ENCODE measurements around the gene BANF1. TPM values are rescaled to one million over a fixed set of nuclear protein-coding genes. Genes with fewer than 3 reads are reported as not detected.

BANF1 gene
- total and polyA plus RNA-seq, 12 donors: 196 to 381 (median 215) TPM

- WGBS, 2 donors: 83 to 87% methylated on average over 43 of the region's 43 CpGs
- H3K4me1 ChIP-seq: no peaks in the 10 kb centered on the region
- H3K9me3 ChIP-seq: no peaks in the 10 kb centered on the region
- intact Hi-C loops (cut with DNase I): no loop called here
- DNase-seq: no peak
- H3K36me3 ChIP-seq: peaks cover 0 to 82% (median 31%) of the 10 kb centered on the region in 9 donors
- no peak overlapping the region for H3K4me3 ChIP-seq
- ATAC-seq: no peak
- H3K27ac ChIP-seq: no peak overlapping the region
- no peak for TF ChIP-seq CTCF (IDR thresholded peaks at IDR 0.05)
- H3K27me3 ChIP-seq: no peaks in the 10 kb centered on the region
Observed at GRCh38 chr11:65976216-65977176, 25.8 kb upstream of the BANF1 start.

GRCh38 chr11:65977621-65978390 lies 24.5 kb upstream of the BANF1 start:
- DNase-seq (no peak), ATAC-seq (peak in 2 of 8 donors; percentile 11 to 14)
- 90 to 92% methylated on average over 28 to 29 of the region's 29 CpGs for WGBS, 2 donors
- Histone ChIP-seq H3K27me3 (no peaks in the 10 kb centered on the region), H3K36me3 (peaks cover 0 to 69% (median 31%) of the 10 kb centered on the region in 9 donors), H3K27ac (no peak overlapping the region), H3K9me3 (no peaks in the 10 kb centered on the region), H3K4me3 (no peak overlapping the region), H3K4me1 (no peaks in the 10 kb centered on the region)
- intact Hi-C loops (cut with DNase I): no loop called here
- TF ChIP-seq CTCF (IDR thresholded peaks at IDR 0.05): no peak

GRCh38 chr11:65978391-65979238 lies 23.7 kb upstream of the BANF1 start:
- no peaks in the 10 kb centered on the region for H3K4me1 ChIP-seq
- H3K27ac ChIP-seq: no peak overlapping the region
- intact Hi-C loops (cut with DNase I): no loop called here
- H3K4me3 ChIP-seq: no peak overlapping the region
- DNase-seq (no peak), ATAC-seq (no peak)
- H3K36me3 ChIP-seq: peaks cover 0 to 61% (median 31%) of the 10 kb centered on the region in 9 donors
- no peaks in the 10 kb centered on the region for H3K9me3 ChIP-seq
- H3K27me3 ChIP-seq: no peaks in the 10 kb centered on the region
- 91 to 93% methylated on average over 34 of the region's 34 CpGs for WGBS, 2 donors
- TF ChIP-seq CTCF (IDR thresholded peaks at IDR 0.05): no peak

Measured in heart right ventricle (tissue), 16 donors.